Upper lobe of left lung (tissue), 4 donors: ENCODE results near the gene VWA1.
"Not testable (repeated sequence)": the region's sequence is repeated elsewhere in the genome, so short reads cannot be mapped to it uniquely, and the experiment has no call there.

Experiments used
- EP300 ChIP-seq, 4 donors: sonication (generic); formaldehyde crosslinking; IDR thresholded peaks; one replicate each; pipeline ENCODE4 v1.5.1; 2017; ENCODE audit warnings: antibody characterized with exemption in 4 of 4, control low read depth in 2 of 4
- POLR2A ChIP-seq, 4 donors: fragments of 450-650 bp; IDR thresholded peaks; one replicate each; pipeline ENCODE4 v1.5.1; 2016 to 2017; ENCODE audit warnings: antibody characterized with exemption in 4 of 4, mild to moderate bottlenecking in 2 of 4
- TF ChIP-seq, protein P1 (sequence below), 6 experiments: fragments of 450-650 bp in 4 of 6; fragments of 200-600 bp in 2 of 6; sonication (generic) in 2 of 6; IDR thresholded peaks; one replicate each; pipeline ENCODE4 v1.5.1; 2016 to 2019; ENCODE audit warnings: antibody characterized with exemption in 6 of 6

- TF ChIP-seq, protein P1, sequence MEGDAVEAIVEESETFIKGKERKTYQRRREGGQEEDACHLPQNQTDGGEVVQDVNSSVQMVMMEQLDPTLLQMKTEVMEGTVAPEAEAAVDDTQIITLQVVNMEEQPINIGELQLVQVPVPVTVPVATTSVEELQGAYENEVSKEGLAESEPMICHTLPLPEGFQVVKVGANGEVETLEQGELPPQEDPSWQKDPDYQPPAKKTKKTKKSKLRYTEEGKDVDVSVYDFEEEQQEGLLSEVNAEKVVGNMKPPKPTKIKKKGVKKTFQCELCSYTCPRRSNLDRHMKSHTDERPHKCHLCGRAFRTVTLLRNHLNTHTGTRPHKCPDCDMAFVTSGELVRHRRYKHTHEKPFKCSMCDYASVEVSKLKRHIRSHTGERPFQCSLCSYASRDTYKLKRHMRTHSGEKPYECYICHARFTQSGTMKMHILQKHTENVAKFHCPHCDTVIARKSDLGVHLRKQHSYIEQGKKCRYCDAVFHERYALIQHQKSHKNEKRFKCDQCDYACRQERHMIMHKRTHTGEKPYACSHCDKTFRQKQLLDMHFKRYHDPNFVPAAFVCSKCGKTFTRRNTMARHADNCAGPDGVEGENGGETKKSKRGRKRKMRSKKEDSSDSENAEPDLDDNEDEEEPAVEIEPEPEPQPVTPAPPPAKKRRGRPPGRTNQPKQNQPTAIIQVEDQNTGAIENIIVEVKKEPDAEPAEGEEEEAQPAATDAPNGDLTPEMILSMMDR (IDR thresholded peaks at IDR 0.05), result not testable (repeated sequence)
- not testable (repeated sequence) for TF ChIP-seq EP300, POLR2A (IDR thresholded peaks at IDR 0.05)
Observed at GRCh38 chr1:1485755-1486317, 50.3 kb downstream of the VWA1 start.
